Inferior parietal cortex (tissue), 1 donor: ENCODE results near the gene DERA.
"Not testable (repeated sequence)": the region's sequence is repeated elsewhere in the genome, so short reads cannot be mapped to it uniquely, and the experiment has no call there.

Source experiments
- DNase-seq: peaks from one replicate; pipeline ENCODE4 v3.0.0-alpha.2; 2016; ENCODE audit errors: extremely low spot score

DERA gene

DNA sequence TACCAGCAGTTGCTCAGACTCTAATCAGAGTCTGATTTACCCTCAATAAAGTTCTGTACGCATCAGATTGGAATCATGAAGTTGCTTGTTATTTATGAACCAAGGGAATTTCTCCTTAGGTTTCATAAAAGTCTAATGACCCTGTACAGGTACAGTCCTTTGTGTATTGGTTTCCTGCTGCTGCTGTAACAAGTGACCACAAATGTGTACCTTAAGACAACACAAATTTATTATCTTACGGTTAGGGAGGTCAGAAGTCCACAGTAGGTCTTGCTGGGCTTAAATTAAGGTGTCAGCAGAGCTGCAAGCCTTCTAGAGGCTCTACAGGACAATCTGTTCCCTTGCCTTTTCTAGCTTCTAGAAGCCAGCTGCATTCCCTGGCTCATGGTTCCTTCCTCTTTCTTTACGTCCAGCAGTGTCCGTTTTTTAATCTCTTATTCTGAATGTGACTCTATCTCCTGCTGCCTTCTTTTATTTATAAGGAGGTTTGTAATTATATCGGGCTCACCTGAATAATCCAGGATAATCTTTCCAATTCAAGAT, 6.7 kb upstream of the DERA start:
- no peak for DNase-seq

- no peak for DNase-seq
Observed at GRCh38 chr12:15910468-15910863, 666 bp upstream of the DERA start.

DNA sequence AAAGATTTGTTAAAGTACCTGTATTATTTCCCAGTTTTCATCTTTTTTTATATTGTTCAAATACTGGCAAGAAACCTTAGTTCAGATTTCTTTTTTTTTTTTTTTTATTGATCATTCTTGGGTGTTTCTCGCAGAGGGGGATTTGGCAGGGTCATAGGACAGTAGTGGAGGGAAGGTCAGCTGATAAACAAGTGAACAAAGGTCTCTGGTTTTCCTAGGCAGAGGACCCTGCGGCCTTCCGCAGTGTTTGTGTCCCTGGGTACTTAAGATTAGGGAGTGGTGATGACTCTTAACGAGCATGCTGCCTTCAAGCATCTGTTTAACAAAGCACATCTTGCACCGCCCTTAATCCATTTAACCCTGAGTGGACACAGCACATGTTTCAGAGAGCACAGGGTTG, 799 bp downstream of the DERA start:
- DNase-seq, result not testable (repeated sequence)

- DNase-seq, result not testable (repeated sequence)
Observed at GRCh38 chr12:15914131-15914530, 3.0 kb downstream of the DERA start.

GRCh38 chr12:15918066-15918465, 6.9 kb downstream of the DERA start:
- no peak for DNase-seq

DNA sequence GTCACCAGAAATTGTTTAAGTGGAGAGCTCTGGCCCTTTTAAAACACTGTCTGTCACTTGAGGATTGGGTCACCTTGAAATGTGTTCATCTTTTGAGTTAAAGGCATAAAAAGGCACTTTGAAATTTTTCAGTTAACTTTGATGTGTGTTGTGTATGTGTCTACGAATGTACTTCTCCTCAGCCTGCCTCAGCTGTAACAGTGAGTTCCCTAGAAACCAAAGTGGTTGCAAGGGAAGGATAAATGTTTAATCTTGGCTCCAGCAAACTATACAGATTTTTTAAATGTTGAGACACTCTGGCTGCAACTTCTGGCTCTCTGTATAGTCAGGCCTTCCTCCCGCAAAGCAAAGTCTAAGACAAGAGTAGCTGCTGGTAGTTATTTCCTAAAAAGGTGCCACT, 8.3 kb downstream of the DERA start:
- no peak for DNase-seq

DNA sequence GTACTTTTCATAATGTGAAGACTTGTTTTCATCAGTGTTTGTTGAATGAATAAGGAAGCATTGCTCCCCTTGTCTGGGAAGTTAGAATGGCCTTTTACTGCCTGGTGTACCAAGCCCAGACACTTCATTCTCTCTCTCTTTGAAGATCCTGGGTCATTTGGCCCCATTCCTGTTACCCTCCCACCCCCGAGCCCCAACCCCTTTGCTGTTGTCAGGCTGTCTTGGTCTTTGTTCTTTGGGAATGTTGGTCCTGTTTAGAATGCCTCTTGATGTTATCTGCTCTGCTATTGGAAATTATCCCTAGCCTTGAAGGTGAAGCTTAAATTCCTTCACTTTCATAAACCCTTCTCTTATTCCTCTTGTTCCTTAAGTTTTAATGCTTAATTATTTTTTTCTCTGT, 13.8 kb downstream of the DERA start:
- DNase-seq, result no peak

DNA sequence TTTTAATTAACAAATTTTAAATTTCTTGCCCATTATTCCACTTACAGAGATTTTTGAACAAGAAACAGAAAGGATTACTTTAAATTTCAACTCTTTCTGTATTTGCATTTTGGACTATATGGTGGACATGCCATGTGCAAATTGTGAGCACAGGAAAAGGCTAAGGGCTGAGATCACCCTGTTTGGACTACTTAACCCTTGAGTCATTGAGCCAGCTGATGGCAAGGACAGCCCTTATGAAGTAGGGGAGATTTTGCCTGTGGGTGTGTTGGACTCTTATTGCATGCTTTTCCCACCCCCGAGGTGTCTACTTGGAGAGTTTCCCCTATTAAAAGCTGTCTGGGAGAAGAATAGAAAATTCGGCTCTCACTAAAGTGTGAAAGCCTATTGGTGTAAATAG, 17.2 kb downstream of the DERA start:
- DNase-seq, result no peak

- no peak for DNase-seq
Observed at GRCh38 chr12:15928870-15929571, 17.9 kb downstream of the DERA start.

- no peak for DNase-seq
Observed at GRCh38 chr12:15931590-15932053, 20.5 kb downstream of the DERA start.

DNA sequence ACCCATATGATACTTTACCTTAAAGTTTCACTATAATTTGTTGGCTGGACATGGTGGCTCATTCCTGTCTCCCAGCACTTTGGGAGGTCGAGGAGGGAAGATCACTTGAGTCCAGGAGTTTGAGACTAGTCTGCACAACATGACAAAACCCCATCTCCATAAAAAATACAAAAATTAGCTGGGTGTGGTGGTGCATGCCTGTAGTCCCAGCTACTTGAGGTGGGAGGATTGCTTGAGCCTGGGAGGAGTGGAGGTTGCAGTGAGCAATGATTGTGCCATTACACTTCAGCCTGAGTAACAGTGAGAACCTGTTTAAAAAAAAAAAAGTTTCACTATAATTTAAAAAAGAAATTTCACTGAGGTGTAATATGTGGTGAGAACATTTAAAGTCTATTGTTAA, 21.2 kb downstream of the DERA start:
- no peak for DNase-seq

DNA sequence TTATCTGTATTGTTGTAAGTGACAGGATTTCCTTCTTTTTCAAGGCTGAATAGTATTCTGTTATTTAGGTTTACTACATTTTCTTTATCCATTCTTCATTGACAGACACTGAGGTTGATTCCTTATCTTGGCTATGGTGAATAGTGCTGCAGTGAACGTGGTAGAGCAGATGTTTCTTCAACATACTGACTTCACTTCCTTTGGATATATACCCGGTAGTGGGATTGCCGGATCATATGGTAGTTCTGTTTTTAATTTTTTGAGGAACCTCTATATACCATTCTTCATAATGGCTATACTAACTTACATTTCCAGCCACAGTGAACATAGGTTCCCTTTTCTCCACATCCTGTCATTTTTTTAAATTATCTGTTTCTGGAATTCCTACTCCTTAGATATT, 21.8 kb downstream of the DERA start:
- DNase-seq, result no peak

DNA sequence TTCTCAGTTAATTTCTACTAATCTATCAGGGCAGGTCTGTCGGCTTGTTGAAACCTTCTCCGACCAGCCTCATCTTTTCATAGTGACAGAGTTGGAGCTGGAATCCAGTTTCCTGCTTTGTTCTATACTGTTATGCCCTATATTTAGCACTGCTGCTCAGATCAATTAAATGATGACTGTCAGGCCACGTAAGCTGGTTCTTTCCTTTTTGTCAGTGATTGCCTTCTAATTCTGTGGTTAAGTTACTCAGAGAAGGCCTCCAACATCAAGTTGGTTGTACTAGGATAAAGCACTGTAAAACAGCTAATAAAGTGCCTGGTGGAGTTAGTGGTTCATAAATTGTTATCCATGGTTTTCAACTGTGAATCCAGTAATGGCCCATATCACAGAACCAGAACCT, 22.6 kb downstream of the DERA start:
- no peak for DNase-seq

GRCh38 chr12:15936751-15937150, 25.6 kb downstream of the DERA start:
- DNase-seq, result no peak

DNA sequence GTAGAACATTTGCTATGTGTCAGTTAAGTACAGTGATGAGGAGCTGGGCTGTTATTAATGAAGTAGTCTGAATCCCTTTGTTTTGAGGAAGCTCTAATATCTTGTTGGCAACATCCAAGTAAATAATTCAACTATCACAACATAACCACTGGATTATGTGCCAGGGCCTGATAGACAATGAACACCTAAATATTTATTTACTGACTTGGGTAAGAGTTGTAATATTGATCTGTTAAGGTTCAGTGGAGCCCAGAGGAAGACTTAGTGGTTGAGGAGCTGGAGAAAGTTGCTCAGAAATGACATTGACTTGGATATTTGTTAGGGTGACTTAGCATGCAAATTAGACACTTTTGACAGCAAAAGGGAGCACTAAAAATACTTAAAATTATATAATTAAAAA, 26.8 kb downstream of the DERA start:
- DNase-seq, result no peak

GRCh38 chr12:15939111-15939510, 28.0 kb downstream of the DERA start:
- no peak for DNase-seq

GRCh38 chr12:15942475-15942874, 31.3 kb downstream of the DERA start:
- no peak for DNase-seq

- DNase-seq, result not testable (repeated sequence)
Observed at GRCh38 chr12:15943519-15943918, 32.4 kb downstream of the DERA start.

DNA sequence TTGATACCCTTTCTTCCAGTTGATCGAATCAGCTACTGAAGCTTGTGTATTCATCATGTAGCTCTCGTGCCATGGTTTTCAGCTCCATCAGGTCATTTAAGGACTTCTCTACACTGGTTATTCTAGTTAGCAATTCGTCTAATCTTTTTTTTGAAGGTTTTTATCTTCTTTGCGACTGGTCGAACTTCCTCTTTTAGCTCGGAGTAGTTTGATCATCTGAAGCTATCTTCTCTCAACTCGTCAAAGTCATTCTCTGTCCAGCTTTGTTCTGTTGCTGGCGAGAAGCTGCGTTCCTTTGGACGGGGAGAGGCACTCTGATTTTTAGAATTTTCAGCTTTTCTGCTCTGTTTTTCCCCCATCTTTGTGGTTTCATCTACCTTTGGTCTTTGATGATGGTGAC, 37.3 kb downstream of the DERA start:
- not testable (repeated sequence) for DNase-seq

- no peak for DNase-seq
Observed at GRCh38 chr12:15955281-15955680, 44.1 kb downstream of the DERA start.

DNA sequence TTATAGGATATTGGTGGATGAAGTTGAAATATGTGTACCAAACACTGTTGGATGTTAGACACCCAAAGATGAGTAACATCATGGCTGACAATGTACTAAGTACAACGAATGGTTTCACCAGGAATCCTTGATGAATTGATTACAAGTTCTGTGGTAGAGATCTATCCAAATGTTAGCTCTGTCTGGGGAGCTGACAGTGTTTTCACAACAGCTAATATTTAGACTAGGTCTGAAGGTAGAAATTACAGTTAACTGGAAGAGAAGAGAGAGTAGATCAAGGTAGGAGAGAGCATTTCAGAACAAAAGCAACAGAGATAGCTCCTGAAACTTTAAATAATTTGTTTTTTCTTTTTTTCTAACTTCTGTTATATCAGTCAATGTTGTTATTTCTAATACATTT, 44.9 kb downstream of the DERA start:
- no peak for DNase-seq

DNA sequence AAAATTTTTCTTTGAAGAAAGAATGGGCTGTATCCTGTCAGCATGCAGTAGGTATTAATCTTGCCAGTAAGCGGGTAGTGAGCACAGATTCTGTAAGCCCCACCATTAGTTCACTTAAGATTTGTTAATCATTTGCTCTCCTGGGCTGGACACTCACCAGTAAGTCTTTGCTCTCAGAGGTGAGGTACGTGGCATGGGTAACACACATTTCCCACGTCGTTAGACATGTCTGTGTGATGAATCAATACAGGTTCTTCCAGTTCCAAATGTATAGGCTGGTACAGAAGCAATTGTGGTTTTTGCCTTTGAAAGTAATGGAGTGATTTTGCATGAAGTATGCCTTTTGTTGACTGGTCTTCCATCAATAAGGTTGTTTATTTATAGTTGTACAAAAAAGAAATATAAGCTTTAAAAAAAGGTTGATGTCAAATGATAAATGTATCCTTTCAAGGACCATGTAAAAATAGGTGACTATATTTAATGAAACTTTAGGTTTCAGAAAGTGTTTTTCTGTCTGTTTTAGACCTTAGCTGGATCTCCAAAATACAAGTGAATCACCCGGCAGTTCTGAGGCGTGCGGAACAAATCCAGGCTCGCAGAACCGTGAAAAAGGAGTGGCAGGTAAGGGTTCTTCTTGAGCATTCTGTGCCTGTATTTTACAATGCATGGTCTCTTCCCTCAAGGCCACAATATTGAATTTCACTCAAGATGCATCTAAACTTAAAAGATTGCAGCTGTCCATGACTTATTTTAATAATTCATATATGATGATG, 45.5 kb downstream of the DERA start:
- no peak for DNase-seq

- DNase-seq, result no peak
Observed at GRCh38 chr12:15962760-15963159, 51.6 kb downstream of the DERA start.
